ENCODE measurements around the gene TRAF2.

GRCh38 chr9:136840140-136840876 is 46.0 kb upstream of the TRAF2 start:
- no peak for TF ChIP-seq POLR2AphosphoS5 (IDR thresholded peaks at IDR 0.05)
- TF ChIP-seq, protein P1, sequence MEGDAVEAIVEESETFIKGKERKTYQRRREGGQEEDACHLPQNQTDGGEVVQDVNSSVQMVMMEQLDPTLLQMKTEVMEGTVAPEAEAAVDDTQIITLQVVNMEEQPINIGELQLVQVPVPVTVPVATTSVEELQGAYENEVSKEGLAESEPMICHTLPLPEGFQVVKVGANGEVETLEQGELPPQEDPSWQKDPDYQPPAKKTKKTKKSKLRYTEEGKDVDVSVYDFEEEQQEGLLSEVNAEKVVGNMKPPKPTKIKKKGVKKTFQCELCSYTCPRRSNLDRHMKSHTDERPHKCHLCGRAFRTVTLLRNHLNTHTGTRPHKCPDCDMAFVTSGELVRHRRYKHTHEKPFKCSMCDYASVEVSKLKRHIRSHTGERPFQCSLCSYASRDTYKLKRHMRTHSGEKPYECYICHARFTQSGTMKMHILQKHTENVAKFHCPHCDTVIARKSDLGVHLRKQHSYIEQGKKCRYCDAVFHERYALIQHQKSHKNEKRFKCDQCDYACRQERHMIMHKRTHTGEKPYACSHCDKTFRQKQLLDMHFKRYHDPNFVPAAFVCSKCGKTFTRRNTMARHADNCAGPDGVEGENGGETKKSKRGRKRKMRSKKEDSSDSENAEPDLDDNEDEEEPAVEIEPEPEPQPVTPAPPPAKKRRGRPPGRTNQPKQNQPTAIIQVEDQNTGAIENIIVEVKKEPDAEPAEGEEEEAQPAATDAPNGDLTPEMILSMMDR (IDR thresholded peaks at IDR 0.05) = no peak
- TF ChIP-seq POLR2A (IDR thresholded peaks at IDR 0.05) = no peak

Measured in stomach (tissue), 4 donors.